A673 (cell line): ENCODE measurements around the gene EPS15.

ENCODE experiments used
- CTCF ChIP-seq: fragments of 300-800, 200-600 bp; sonication (generic); conservative IDR thresholded peaks from 2 replicates; pipeline ENCODE4 v1.5.1; 2017; ENCODE audit warnings: low read depth, mild to moderate bottlenecking, antibody characterized with exemption, low read length, moderate library complexity, mixed read lengths
- EZH2 ChIP-seq: fragments of 200-600 bp; sonication (generic); IDR thresholded peaks from 2 replicates; pipeline ENCODE4 v1.6.1; 2017; ENCODE audit warnings: borderline replicate concordance, low read depth, mild to moderate bottlenecking, mixed read lengths, antibody characterized with exemption, low read length; ENCODE audit not compliant: poor library complexity, severe bottlenecking

DNA sequence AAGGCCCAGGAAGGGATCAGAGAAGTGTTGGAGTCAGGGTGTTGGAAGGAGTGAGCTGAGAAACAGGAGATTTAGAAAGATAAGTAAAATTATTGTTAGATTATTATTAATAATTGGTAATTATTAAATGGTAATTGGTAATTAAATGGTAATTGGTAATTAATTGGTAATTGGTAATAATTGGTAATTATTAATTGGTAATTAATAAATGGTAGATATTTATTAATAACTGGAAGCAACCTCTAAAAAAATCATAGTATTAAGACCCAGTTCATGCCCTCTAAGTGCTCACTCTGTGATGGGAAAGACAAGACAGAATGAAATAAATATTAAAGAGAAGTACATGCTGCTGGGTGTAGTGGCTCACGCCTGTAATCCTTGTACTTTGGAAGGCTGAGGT lies 13.8 kb upstream of the EPS15 start:
- TF ChIP-seq CTCF (no peak), EZH2 (no peak)
